ENCODE data around the gene MTHFD1L. TPM values are rescaled to one million over a fixed set of nuclear protein-coding genes. Genes with fewer than 3 reads are reported as not detected.

MTHFD1L gene
- polyA plus RNA-seq, 4 donors = 12.1 to 20.4 (median 16.4) TPM

GRCh38 chr6:151141685-151142084 lies 276.2 kb downstream of the MTHFD1L start:
- DNase-seq (ENCODE audit: low read depth in 4 of 4, low spot score in 3 of 4) = no peak

- DNase-seq (ENCODE audit: low read depth in 4 of 4, low spot score in 3 of 4) = no peak
Observed at GRCh38 chr6:151142676-151143075, 277.2 kb downstream of the MTHFD1L start.

GRCh38 chr6:151143337-151143736 lies 277.8 kb downstream of the MTHFD1L start:
- DNase-seq (ENCODE audit: low read depth in 4 of 4, low spot score in 3 of 4) = no peak

GRCh38 chr6:151143806-151144205 lies 278.3 kb downstream of the MTHFD1L start:
- DNase-seq (ENCODE audit: low read depth in 4 of 4, low spot score in 3 of 4) = no peak

- no peak for DNase-seq (ENCODE audit: low read depth in 4 of 4, low spot score in 3 of 4)
Observed at GRCh38 chr6:151147118-151147832, 281.8 kb downstream of the MTHFD1L start.

GRCh38 chr6:151148111-151148510 lies 282.6 kb downstream of the MTHFD1L start:
- no peak for DNase-seq (ENCODE audit: low read depth in 4 of 4, low spot score in 3 of 4)

GRCh38 chr6:151149793-151150192 lies 284.3 kb downstream of the MTHFD1L start:
- no peak for DNase-seq (ENCODE audit: low read depth in 4 of 4, low spot score in 3 of 4)

All from left renal pelvis (tissue), 4 donors.